ENCODE data around the gene STX2. TPM values are rescaled to one million over a fixed set of nuclear protein-coding genes. Genes with fewer than 3 reads are reported as not detected.
"Not testable (repeated sequence)": the region's sequence is repeated elsewhere in the genome, so short reads cannot be mapped to it uniquely, and the experiment has no call there.

Gene STX2
- total RNA-seq, 2 experiments from 2014 or later: 13.1 to 16.2 TPM

DNA sequence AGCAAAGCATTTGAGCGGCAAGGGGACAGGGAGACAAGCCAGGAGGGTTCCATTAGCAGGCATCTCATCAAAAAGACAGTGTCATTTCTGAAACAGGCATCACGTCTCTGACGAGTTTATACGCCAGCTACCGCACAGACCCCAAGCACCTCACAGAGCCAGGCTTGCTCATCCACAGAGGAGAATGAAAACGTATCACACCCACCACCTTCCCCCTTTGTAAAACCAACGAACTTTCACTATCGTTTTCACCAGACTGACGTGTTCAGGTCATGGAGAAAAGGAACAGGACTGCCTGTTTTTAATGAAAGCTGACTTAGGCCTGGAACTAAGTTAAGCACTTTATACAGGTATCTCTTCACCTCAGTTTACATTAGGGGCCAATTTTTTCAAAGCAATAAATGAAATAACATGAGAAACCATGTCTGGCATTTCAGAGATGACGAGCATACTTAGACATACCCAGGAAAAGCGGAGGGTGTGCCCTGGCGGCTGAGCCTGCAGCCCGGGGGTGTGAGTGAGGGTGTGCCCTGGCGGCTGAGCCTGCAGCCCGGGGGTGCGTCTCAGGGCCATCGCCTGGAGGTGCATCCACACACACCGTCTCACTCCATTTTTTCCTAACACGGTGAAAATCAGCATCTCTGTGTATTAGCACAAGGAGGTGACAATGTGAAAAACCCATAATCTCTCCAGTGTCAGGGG lies 41.9 kb downstream of the STX2 start:
- POLR2A ChIA-PET: interaction anchor here (1.1 kb wide), 1 partner anchor 21 kb away, joined by 3 read pairs; no protein-coding TSS in a partner anchor
- peaks cover 19% of the 10 kb centered on the region for H3K4me1 Mint-ChIP-seq
- H3K27ac Mint-ChIP-seq: peak overlapping the region; percentile 88
- H3K4me3 Mint-ChIP-seq: peak overlapping the region; percentile 49
- peak; percentile 76 for DNase-seq
- intact Hi-C loops (cut with DNase I, micrococcal nuclease): loop anchor here (1.0 to 5.0 kb wide), 5 partner anchors 21 to 74 kb away; partner anchors contain the start of gene STX2 (in 1 of the 2)
- CTCF ChIA-PET: interaction anchor here (1.2 to 1.8 kb wide), 2 partner anchors 22 to 23 kb away, joined by 3 to 5 read pairs; no protein-coding TSS in a partner anchor
- no peaks in the 10 kb centered on the region for H3K9me3 Mint-ChIP-seq (ENCODE audit: low read depth)
- ATAC-seq: peak; percentile 96
- peaks cover 32% of the 10 kb centered on the region for H3K36me3 Mint-ChIP-seq (ENCODE audit: low read depth)
- no peaks in the 10 kb centered on the region for H3K27me3 Mint-ChIP-seq

DNA sequence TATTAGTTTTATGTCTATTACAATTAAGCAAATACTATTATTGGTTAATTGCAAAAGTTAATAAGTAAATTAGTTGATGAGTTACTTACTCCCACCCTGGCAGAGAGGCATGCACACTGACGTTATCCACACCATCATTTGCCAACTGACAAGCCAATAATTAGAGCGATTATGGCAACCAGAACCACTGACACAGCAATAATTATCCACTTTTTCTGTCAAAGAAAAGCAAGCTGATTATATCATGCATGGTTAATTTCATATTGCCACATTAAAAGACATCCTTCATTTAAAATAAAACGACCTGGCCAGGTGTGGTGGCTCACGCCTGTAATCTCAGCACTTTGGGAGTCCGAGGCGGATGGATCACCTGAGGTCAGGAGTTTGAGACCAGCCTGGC lies 43.1 kb downstream of the STX2 start:
- CTCF ChIA-PET: interaction anchor here (1.2 to 1.8 kb wide), 2 partner anchors 21 to 24 kb away, joined by 3 to 5 read pairs; no protein-coding TSS in a partner anchor
- POLR2A ChIA-PET: interaction anchor here (1.1 kb wide), 1 partner anchor 20 kb away, joined by 3 read pairs; no protein-coding TSS in a partner anchor
- Mint-ChIP-seq H3K27ac (no peak overlapping the region), H3K4me3 (no peak overlapping the region), H3K4me1 (peaks cover 19% of the 10 kb centered on the region), H3K36me3 (ENCODE audit: low read depth) (peaks cover 37% of the 10 kb centered on the region), H3K27me3 (no peaks in the 10 kb centered on the region), H3K9me3 (ENCODE audit: low read depth) (no peaks in the 10 kb centered on the region)
- no peak for DNase-seq
- intact Hi-C loops (cut with DNase I, micrococcal nuclease): loop anchor here (2.0 to 5.0 kb wide), 3 partner anchors 34 to 75 kb away; partner anchors contain the start of gene STX2 (in 1 of the 2)
- ATAC-seq: no peak

DNA sequence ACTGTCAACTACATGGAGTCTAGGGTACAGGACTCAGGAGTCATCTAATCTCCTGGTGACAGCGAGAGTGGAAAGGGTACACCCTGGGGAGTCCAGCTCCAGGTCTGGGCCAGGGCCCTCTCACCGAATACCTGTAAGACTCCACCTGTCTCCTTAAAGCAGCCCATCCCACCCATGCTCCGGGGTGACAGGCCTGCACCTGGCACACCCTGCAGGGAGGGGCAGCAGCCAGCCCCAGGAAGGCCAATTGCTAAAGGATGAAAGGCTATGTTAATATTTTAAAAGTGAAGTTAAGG lies 45.5 kb downstream of the STX2 start:
- no peak overlapping the region for H3K27ac Mint-ChIP-seq
- POLR2A ChIA-PET: no interaction called here
- ATAC-seq: no peak
- H3K9me3 Mint-ChIP-seq (ENCODE audit: low read depth): no peaks in the 10 kb centered on the region
- no peak for DNase-seq
- H3K27me3 Mint-ChIP-seq: no peaks in the 10 kb centered on the region
- no peak overlapping the region for H3K4me3 Mint-ChIP-seq
- H3K4me1 Mint-ChIP-seq: peaks cover 17% of the 10 kb centered on the region
- CTCF ChIA-PET: no interaction called here
- H3K36me3 Mint-ChIP-seq (ENCODE audit: low read depth): peaks cover 40% of the 10 kb centered on the region
- intact Hi-C loops (cut with DNase I, micrococcal nuclease): no loop called here

DNA sequence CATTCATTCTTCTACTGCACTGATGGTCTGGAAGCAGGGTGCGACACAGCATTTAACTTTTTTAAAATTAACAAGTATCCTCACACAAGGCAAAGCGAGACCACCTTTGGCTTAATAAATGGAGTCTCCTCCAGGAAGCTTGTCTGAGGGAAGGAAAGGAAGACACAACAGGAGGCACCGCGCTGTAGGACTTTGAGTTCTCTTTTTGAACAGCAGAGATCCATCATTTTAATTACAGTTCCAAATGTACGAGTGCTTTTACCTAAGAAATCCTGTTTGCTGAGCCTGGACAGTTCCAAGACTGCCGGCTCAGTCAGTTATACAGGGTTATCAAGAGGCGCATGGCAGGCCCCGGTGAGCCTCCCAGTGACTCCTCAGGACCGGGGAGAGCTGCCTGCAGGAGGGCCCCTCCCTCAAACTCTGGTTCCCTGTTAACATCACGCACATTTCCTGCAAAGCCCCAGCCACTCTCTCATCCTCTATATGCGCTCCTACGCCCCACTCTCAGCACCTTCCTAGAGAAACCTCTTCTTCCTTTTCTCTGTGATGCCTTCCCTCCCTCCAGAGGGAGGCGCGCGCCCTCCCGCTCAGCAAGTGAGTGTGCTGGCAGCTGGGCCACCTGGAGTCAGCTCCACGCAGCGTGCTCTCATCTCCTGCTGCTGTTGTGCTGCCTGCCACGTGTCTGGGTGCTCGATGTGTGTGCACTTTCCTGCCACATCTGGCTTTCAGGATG lies 46.1 kb downstream of the STX2 start:
- DNase-seq (peak; percentile 33), ATAC-seq (peak; percentile 30)
- H3K36me3 Mint-ChIP-seq (ENCODE audit: low read depth): peaks cover 41% of the 10 kb centered on the region
- peaks cover 16% of the 10 kb centered on the region for H3K4me1 Mint-ChIP-seq
- H3K4me3 Mint-ChIP-seq: no peak overlapping the region
- H3K27ac Mint-ChIP-seq: no peak overlapping the region
- intact Hi-C loops (cut with DNase I, micrococcal nuclease): no loop called here
- no peaks in the 10 kb centered on the region for H3K27me3 Mint-ChIP-seq
- ChIA-PET CTCF (no interaction called here), POLR2A (no interaction called here)
- no peaks in the 10 kb centered on the region for H3K9me3 Mint-ChIP-seq (ENCODE audit: low read depth)

DNA sequence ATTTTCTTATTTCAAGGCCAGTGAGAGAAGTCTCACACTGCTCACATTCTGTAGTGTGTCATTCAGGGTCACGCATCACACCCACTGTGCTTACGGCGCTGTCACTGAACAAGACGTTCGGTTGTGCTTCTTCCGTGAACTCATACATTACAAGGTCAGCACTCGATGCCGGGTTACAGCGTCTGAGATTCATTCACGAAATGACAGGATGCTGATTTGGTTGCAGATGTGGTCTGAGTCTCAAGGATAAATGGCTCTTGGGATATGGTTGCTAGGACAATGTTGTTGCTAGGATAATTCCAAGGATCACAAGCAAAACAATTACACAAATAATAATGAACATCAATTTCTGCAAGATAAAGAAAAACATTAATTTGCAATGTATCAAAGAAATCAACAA lies 47.4 kb downstream of the STX2 start:
- peaks cover 41% of the 10 kb centered on the region for H3K36me3 Mint-ChIP-seq (ENCODE audit: low read depth)
- ATAC-seq (no peak), DNase-seq (no peak)
- no peaks in the 10 kb centered on the region for H3K27me3 Mint-ChIP-seq
- intact Hi-C loops (cut with DNase I, micrococcal nuclease): no loop called here
- no peaks in the 10 kb centered on the region for H3K9me3 Mint-ChIP-seq (ENCODE audit: low read depth)
- no peak overlapping the region for H3K4me3 Mint-ChIP-seq
- CTCF ChIA-PET: no interaction called here
- no peak overlapping the region for H3K27ac Mint-ChIP-seq
- POLR2A ChIA-PET: no interaction called here
- peaks cover 3% of the 10 kb centered on the region for H3K4me1 Mint-ChIP-seq

DNA sequence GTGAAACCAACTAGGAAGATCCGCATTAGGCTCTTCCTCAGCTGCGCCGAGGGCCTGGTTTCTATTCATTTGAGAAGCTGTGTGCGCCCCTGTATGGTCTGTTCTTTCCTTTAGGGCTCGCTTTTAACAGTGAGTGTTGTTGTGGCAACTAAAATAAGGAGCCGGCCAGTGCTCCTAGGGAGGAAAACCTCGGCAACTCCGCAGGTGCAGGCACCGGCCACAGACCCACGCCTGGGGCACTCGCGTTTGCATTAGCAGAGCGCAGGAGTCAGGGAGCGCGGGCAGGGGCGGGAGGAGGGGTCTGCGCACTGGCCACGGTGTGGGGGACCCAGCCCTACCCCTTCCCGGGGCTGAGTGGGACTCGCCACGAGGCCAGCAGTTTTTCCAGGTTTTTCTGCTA lies 50.5 kb downstream of the STX2 start:
- no peak for ATAC-seq
- ChIA-PET CTCF (no interaction called here), POLR2A (interaction anchor here (0.6 kb wide), 1 partner anchor 89 kb away, joined by 3 read pairs; no protein-coding TSS in a partner anchor)
- intact Hi-C loops (cut with DNase I, micrococcal nuclease): no loop called here
- Mint-ChIP-seq H3K9me3 (ENCODE audit: low read depth) (peaks cover 10% of the 10 kb centered on the region), H3K4me3 (no peak overlapping the region), H3K36me3 (ENCODE audit: low read depth) (peaks cover 56% of the 10 kb centered on the region), H3K4me1 (no peaks in the 10 kb centered on the region), H3K27ac (no peak overlapping the region), H3K27me3 (no peaks in the 10 kb centered on the region)
- DNase-seq: no peak

DNA sequence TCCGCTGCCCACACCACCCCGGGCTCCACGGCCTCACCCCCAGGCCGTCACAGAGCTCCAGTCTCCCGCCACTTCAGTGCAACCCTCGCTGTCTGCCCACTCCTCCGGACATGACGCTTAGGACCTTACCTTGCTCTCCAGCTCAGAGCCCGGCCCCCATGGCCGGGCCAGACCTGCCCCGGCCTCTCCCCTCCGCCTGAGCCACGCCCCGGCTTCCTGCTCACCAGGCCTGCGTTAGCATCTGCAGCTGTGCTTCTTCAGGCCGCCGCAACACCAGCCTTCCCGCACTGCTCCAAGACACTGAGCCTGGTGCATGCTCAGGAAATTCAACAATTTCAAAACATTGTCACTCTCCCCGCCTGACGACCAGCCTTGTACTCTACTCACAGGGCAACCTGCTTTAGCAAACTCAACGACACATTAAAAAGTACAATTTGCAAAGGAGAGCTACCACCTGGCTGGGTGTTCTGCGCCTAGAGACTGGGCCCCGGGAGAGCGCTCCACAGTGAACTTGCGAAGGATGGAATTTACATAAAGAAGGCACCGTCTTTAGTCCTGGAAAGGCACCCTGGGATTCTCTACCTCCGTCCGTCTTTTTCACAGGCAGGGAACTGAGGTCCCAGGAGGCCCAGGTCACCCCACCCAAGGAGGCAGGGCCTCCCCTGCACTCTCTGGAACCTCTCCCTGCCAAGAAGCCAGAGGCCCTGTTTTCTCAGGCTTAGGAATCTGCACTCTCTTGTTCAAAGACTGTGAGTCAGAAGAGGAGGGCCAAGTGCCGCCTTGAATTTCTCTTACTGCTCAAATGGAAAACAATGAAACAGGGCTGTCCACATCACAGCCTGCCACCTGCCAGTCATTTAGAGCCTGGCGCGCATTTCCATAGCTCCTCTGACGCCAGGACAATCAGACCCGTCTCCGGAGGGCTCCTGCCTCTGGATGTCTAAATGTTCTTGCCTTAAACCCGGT lies 51.3 kb downstream of the STX2 start:
- H3K36me3 Mint-ChIP-seq (ENCODE audit: low read depth): peaks cover 59% of the 10 kb centered on the region
- ATAC-seq: no peak
- no peak overlapping the region for H3K4me3 Mint-ChIP-seq
- POLR2A ChIA-PET: no interaction called here
- no peaks in the 10 kb centered on the region for H3K4me1 Mint-ChIP-seq
- CTCF ChIA-PET: no interaction called here
- no peak overlapping the region for H3K27ac Mint-ChIP-seq
- no peak for DNase-seq
- no peaks in the 10 kb centered on the region for H3K27me3 Mint-ChIP-seq
- intact Hi-C loops (cut with DNase I, micrococcal nuclease): no loop called here
- peaks cover 10% of the 10 kb centered on the region for H3K9me3 Mint-ChIP-seq (ENCODE audit: low read depth)

DNA sequence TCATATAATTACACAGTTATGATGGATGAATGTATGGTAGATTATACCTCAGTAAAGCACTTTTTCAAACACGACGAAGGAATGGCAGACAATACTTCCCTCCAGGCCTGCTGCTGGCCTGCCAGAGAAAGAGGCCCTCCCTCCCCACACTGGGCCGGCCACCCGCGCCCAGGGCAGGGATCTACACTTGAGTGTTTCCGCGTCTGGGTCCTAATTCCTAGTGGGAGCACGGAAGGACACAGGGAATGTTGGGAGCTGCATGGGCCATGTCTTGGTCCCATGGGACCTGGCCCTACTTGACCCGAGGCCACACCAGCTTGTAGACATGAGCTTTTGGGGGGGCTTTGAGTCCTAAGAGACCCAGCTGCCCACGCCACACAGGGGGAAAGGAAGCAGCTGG lies 52.0 kb downstream of the STX2 start:
- DNase-seq (no peak), ATAC-seq (no peak)
- POLR2A ChIA-PET: no interaction called here
- Mint-ChIP-seq H3K4me3 (no peak overlapping the region), H3K9me3 (ENCODE audit: low read depth) (peaks cover 10% of the 10 kb centered on the region), H3K27ac (no peak overlapping the region), H3K36me3 (ENCODE audit: low read depth) (peaks cover 57% of the 10 kb centered on the region), H3K4me1 (no peaks in the 10 kb centered on the region), H3K27me3 (no peaks in the 10 kb centered on the region)
- CTCF ChIA-PET: no interaction called here
- intact Hi-C loops (cut with DNase I, micrococcal nuclease): no loop called here

DNA sequence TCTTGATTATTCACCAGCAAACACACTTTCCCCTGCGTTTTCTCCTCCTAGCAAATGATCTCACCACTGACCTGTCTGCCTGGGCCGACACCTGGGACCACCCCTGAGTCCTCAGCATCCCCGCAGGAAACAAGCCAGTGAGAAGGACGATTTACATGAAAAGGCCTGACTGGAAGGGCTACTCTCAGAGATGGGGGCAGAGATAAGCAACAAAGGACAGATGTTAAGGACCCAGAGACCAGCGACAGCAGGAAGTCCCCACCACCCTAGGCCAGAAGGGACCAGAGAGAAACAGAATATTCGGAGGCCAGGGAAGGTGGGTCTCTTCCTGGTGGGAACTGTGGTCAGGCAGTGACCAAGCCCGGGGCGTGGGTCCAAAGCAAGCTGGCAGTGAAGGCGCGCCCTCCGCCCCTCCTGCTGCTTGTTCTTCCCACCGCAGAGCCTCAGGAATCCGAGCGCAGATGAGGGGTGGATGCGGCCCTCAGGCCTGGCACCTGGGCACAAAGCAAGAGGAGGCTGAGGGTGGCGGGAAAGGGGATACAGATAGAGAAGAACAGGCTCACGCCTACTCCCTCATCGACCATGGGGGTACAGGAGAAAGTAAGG lies 55.8 kb downstream of the STX2 start:
- Mint-ChIP-seq H3K4me3 (no peak overlapping the region), H3K36me3 (ENCODE audit: low read depth) (peaks cover 34% of the 10 kb centered on the region), H3K4me1 (no peaks in the 10 kb centered on the region), H3K9me3 (ENCODE audit: low read depth) (peaks cover 10% of the 10 kb centered on the region), H3K27ac (no peak overlapping the region), H3K27me3 (peaks cover 7% of the 10 kb centered on the region)
- CTCF ChIA-PET: no interaction called here
- DNase-seq (no peak), ATAC-seq (no peak)
- intact Hi-C loops (cut with DNase I, micrococcal nuclease): no loop called here
- POLR2A ChIA-PET: interaction anchor here (0.6 kb wide), 1 partner anchor 1191 kb away, joined by 3 read pairs; no protein-coding TSS in a partner anchor

DNA sequence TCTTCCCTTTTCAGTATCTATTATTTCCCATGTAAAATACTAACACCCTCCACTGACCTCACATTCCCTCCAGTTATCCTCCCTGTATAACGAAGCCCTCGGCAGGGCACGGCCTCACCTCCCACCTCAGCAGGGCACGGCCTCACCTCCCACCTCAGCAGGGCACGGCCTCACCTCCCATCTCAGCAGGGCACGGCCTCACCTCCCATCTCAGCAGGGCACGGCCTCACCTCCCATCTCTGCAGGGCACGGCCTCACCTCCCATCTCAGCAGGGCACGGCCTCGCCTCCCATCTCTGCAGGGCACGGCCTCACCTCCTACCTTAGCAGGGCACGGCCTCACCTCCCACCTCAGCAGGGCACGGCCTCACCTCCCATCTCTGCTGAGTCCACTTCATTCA lies 56.8 kb downstream of the STX2 start:
- POLR2A ChIA-PET: interaction anchor here (0.7 kb wide), 1 partner anchor 296 kb away, joined by 3 read pairs; no protein-coding TSS in a partner anchor
- CTCF ChIA-PET: interaction anchor here (0.7 kb wide), 1 partner anchor 13 kb away, joined by 3 read pairs; no protein-coding TSS in a partner anchor

More for the DNA sequence above, 56.8 kb downstream of the STX2 start:
- H3K27ac Mint-ChIP-seq; DNase-seq; H3K27me3 Mint-ChIP-seq; H3K4me1 Mint-ChIP-seq; ATAC-seq; intact Hi-C loops (cut with DNase I, micrococcal nuclease); H3K4me3 Mint-ChIP-seq: not testable (repeated sequence)
- Mint-ChIP-seq H3K36me3 (ENCODE audit: low read depth) (peaks cover 26% of the 10 kb centered on the region), H3K9me3 (ENCODE audit: low read depth) (peaks cover 10% of the 10 kb centered on the region)
